GM12872 (cell line): ENCODE results near the gene CAVIN2.

Experiments
- TF ChIP-seq, protein P1 (sequence below): IDR thresholded peaks from 3 replicates; pipeline ENCODE4 v1.5.1; 2011; ENCODE audit warnings: low read depth, mild to moderate bottlenecking, low read length, moderate library complexity; ENCODE audit not compliant: insufficient read depth

CAVIN2 gene

DNA sequence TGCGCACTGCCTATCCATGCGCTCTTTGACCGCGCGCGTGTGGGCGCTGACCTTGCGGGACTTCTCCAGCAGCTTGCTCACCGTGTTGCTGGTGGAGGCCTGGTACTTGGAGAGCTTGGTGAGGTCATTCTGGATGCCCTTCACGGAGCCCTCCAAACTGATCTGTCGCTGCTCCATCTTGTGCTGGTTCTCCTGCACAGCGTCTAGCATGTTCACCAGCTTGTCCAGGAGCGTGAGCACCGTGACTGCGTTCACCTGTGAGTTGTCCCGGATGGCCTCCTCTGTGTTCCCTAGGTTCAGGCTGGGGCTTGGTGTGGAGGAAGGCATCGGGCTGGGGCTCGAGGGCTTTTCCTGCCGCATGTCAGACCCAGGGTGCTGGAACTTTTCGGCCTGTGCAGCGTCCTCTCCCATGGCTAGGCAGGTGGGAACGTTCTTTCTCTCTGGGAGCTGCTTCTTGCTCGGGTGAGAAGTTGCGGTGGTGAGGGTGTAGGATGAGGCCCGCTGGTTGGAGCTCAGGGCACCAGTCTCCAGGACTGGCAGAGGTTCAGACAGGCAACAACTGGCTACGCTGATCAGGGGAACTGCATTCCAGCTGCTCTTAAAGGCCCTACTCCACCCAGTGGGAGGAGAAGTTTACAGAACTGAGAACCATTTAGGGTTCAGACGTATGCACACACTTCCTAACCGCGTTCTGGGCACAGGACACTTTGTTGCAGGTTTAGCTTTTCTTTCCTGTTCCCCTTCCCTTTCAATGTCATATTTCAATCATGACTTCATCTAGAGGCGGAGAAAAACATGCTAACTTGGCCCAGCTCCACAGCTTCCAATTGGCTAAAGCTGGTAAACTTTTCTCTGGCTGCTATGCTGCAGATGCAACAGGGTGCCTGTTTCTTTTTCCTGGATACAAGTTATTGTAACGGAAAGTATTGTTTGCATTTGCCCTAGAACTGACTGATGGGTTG, at the start of gene CAVIN2:
CAVIN2 (minus strand) TSS at position 574 of the 962 bp plus-strand sequence; CDS start at position 411, 163 bp downstream.
- TF ChIP-seq, protein P1, sequence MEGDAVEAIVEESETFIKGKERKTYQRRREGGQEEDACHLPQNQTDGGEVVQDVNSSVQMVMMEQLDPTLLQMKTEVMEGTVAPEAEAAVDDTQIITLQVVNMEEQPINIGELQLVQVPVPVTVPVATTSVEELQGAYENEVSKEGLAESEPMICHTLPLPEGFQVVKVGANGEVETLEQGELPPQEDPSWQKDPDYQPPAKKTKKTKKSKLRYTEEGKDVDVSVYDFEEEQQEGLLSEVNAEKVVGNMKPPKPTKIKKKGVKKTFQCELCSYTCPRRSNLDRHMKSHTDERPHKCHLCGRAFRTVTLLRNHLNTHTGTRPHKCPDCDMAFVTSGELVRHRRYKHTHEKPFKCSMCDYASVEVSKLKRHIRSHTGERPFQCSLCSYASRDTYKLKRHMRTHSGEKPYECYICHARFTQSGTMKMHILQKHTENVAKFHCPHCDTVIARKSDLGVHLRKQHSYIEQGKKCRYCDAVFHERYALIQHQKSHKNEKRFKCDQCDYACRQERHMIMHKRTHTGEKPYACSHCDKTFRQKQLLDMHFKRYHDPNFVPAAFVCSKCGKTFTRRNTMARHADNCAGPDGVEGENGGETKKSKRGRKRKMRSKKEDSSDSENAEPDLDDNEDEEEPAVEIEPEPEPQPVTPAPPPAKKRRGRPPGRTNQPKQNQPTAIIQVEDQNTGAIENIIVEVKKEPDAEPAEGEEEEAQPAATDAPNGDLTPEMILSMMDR: no peak

- TF ChIP-seq, protein P1: no peak
Observed at GRCh38 chr2:191895743-191896142, 48.9 kb upstream of the CAVIN2 start.

DNA sequence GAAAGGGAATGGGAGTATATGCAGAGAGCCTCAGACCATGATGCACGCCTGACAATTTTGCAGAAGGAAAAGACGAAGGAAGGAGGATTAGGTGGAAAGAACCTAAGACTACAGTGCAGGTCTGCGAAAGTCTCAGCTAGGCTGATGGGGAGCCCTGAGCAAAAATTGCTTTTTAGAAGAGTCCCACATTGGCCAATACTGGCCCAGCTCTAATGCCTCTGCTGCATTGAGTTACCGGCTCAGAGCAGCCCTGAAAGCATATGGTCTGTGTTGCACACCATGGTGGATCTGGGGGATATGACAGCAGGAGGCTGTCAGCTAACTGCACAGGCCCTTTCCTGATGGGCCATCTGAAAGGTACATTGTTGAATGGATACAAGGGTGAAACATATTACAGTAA, 48.3 kb upstream of the CAVIN2 start:
- TF ChIP-seq, protein P1: no peak

GRCh38 chr2:191894681-191895147, 47.8 kb upstream of the CAVIN2 start:
- TF ChIP-seq, protein P1: no peak

GRCh38 chr2:191892391-191892790, 45.5 kb upstream of the CAVIN2 start:
- TF ChIP-seq, protein P1: no peak

DNA sequence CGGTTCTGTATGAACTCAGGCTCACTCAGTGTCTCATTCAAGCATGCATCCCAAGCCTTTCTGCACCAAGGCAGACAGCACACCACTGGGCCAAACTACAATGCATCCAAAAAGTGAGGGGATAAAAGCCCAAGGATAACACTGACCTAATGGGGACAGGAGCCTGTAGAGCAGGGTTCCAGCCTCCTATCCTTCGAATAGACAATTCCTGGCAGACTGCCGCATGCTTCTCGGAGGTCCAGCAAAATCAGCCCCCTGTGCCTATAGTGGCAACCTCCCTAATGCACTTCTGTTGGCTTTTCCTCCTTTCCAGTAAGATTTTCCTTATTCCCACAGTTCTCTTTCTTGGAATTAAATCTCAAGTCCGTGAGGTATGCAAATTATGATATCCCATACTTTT, 44.8 kb upstream of the CAVIN2 start:
- TF ChIP-seq, protein P1: no peak

- TF ChIP-seq, protein P1: no peak
Observed at GRCh38 chr2:191889931-191890330, 43.0 kb upstream of the CAVIN2 start.
